T-helper 1 cell treated with Interleukin-12 subunit alpha and Interleukin-12 subunit beta and Interleukin-4 antibody, amounts not matched to agents 30 μg/mL and 1 μg/mL, for 36 hours (primary cell): ENCODE measurements around the gene ZNF546.
"Not testable (repeated sequence)": the region's sequence is repeated elsewhere in the genome, so short reads cannot be mapped to it uniquely, and the experiment has no call there.

Experiments
- H3K27ac Mint-ChIP-seq: one replicate; pipeline ENCODE4 v1.8.0; 2021; ENCODE audit warnings: mild to moderate bottlenecking, mixed read lengths
- H3K27me3 Mint-ChIP-seq: one replicate; pipeline ENCODE4 v1.8.0; 2021; ENCODE audit warnings: low read depth, mixed read lengths
- H3K36me3 Mint-ChIP-seq: one replicate; pipeline ENCODE4 v1.8.0; 2021; ENCODE audit warnings: low read depth, mixed read lengths
- H3K4me1 Mint-ChIP-seq: one replicate; pipeline ENCODE4 v1.8.0; 2021; ENCODE audit warnings: low read depth, mixed read lengths
- H3K4me3 Mint-ChIP-seq: one replicate; pipeline ENCODE4 v1.8.0; 2021; ENCODE audit warnings: mild to moderate bottlenecking, moderate library complexity, mixed read lengths
- H3K9me3 Mint-ChIP-seq: one replicate; pipeline ENCODE4 v1.8.0; 2021; ENCODE audit warnings: mixed read lengths

Gene ZNF546

DNA sequence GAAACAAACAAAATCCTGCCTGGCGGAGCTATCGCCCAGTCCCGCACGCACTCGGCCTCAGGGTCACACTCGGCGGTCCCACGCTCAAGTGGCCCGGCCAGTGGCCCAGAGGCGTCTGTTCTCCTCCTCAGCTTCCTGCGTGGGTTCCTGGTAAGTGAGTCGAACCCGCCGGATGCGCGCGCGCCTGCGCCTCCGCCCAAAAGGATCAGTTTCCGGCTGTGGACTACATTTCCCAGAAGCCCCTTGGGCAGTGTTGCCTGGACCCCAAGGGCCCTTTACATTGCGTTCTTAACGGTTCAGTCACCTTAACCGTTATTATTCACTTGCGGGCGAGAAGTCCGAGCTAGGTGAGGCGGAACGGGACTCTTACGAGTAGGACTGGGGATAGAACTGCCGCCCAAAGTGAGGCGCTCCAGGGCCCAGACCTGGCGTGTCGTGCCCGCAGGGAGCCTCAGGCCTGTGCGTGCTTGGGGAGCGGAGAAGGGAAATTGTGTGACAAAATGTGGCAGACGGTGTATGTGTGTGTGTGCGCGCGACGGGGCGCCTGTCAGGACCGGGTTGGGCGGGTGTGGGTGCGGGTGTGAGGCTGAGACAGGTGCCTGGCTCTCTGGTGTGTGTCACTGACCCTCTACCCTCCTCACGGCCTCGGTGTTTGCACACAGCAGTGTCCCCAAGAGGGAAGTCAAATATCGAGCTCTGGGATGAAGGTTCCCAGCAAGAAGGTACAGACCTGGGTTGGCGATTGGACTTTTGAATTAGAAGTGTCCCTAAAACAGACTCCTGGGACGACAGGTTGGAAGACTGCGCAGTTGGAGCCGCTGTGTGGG is at the start of gene ZNF546:
TSS of gene ZNF546 (plus strand) at position 250 of the 827 bp plus-strand sequence. CDS start 1,267 bp downstream, outside the sequence.
- peak within 1 kb of the TSS; percentile 94 for H3K27ac Mint-ChIP-seq
- H3K4me1 Mint-ChIP-seq = peaks cover 28% of the 10 kb centered on the region
- H3K36me3 Mint-ChIP-seq = peaks cover 29% of the 10 kb centered on the region
- peaks cover 26% of the 10 kb centered on the region for H3K9me3 Mint-ChIP-seq
- peak within 1 kb of the TSS; percentile 97 for H3K4me3 Mint-ChIP-seq
- no peaks in the 10 kb centered on the region for H3K27me3 Mint-ChIP-seq

DNA sequence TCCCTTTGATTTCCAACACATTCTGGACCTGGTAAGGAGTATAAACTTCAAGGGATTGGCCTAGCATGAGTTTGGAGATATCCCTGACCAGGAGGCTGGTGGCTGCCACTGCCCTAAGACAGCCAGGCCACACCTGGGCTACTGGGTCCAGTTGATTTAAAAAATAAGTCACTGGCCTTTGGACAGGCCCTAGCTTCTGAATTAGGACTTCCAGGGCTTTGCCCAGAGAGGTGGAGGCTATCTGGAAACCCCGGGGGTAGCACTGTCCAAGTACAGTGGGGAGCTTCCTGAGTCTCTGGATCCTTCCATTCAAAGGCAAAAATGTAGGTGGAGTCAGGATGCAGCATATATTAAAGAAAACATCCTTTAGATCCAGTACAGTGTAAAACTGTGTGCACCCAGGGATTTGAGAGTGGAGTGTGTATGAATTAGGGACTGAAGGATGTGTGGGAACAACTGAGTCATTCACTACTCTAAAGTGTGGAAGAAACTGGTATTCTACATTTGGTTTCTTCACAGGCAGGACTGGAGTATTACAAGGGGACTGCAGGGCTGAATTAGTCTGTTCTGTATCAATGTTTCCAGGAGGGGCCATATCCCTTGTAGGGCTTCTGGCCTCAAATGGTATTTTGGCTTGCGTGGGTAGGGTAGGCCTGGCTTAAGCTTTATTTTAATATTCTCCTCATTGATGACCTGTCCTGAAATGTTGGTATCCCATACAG is 47.7 kb upstream of the ZNF546 start:
- peaks cover 9% of the 10 kb centered on the region for H3K9me3 Mint-ChIP-seq
- H3K36me3 Mint-ChIP-seq = peaks cover 31% of the 10 kb centered on the region
- peaks cover 42% of the 10 kb centered on the region for H3K4me1 Mint-ChIP-seq
- H3K27me3 Mint-ChIP-seq = no peaks in the 10 kb centered on the region
- no peak overlapping the region for H3K27ac Mint-ChIP-seq
- H3K4me3 Mint-ChIP-seq = no peak overlapping the region

DNA sequence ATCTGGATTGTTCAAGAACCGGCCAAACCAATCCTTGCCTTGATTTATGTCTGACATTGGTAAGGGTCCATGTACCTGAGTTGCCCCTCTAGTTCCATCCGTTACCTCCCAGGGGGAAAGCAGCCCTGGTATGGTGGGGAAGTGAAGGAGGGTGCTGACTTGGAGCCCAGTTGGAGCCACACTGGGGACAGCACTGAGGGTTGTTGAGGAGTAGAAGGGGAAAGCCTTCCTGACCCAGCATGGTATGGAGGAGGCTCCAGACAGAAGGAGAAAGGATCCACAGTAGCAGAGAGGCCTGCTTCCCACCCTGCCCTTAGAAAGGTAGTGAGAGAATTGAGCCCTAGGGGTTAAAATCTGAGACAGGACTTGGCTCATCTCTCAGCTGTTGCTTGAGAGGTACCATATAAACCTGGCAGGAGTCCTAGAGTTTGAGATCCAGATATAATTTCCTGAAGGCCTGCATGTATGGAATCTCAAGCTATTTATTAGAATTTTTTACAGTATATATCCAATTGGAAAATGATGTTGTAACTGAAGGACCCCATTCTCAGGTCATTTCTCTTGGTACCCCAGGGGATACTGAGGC is 45.7 kb upstream of the ZNF546 start:
- Mint-ChIP-seq H3K27ac (peak overlapping the region; percentile 69), H3K4me1 (peaks cover 41% of the 10 kb centered on the region), H3K4me3 (peak overlapping the region; percentile 44), H3K27me3 (no peaks in the 10 kb centered on the region), H3K9me3 (peaks cover 6% of the 10 kb centered on the region), H3K36me3 (peaks cover 29% of the 10 kb centered on the region)

DNA sequence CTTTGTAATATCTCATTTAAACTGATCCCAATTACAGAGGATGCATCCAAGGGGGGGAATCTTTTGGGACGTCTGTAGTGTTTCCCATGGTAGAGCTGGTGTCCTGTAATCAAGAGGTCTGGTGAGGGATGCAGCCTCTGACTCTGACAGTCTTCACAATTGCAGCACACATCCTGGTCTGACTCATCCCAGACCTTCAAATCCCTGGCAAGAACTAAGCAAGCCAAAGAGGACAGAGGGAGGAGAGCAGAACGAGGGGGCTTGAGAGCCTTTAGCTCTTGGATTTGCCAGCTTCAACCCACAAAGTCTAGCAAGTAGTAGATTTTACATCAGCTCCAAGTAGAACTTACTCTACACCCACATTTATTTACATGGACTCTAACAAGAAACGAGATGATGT is 45.2 kb upstream of the ZNF546 start:
- peaks cover 39% of the 10 kb centered on the region for H3K4me1 Mint-ChIP-seq
- peak overlapping the region; percentile 39 for H3K27ac Mint-ChIP-seq
- H3K27me3 Mint-ChIP-seq = no peaks in the 10 kb centered on the region
- peak overlapping the region; percentile 14 for H3K4me3 Mint-ChIP-seq
- peaks cover 6% of the 10 kb centered on the region for H3K9me3 Mint-ChIP-seq
- peaks cover 29% of the 10 kb centered on the region for H3K36me3 Mint-ChIP-seq

DNA sequence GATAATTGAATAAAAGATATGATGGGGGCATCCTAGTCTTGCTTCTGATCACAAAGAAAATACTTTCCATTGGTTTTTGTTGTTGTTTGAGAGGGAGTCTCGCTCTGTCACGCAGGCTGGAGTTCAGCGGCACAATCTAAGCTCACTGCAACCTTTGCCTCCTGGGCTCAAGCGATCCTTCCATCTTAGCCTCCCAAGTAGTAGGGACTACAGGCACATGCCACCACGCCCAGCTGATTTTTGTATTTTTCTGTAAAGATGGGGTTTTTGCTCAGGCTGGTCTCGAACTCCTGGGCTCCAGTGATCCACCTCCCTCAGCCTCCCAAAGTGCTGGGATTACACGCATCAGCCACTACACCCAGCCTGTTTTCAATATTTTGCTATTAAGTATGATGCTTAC is 42.9 kb upstream of the ZNF546 start:
- peak overlapping the region; percentile 94 for H3K27ac Mint-ChIP-seq
- H3K9me3 Mint-ChIP-seq = peaks cover 6% of the 10 kb centered on the region
- H3K4me1 Mint-ChIP-seq = peaks cover 44% of the 10 kb centered on the region
- H3K27me3 Mint-ChIP-seq = no peaks in the 10 kb centered on the region
- peaks cover 23% of the 10 kb centered on the region for H3K36me3 Mint-ChIP-seq
- peak overlapping the region; percentile 17 for H3K4me3 Mint-ChIP-seq

DNA sequence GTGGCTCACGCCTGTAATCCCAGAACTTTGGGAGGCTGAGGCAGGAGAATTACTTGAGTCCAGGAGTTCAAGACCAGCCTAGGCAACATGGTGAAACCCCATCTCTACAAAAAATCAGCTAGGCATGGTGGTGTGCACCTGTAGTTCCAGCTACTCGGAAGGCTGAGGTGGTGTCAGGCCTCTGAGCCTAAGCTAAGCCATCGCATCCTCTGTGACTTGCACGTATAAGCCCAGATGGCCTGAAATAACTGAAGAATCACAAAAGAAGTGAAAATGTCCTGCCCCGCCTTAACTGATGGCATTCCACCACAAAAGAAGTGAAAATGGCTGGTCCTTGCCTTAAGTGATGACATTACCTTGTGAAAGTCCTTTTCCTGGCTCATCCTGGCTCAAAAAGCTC is 39.0 kb upstream of the ZNF546 start:
- H3K4me1 Mint-ChIP-seq = peaks cover 38% of the 10 kb centered on the region
- peak overlapping the region; percentile 72 for H3K27ac Mint-ChIP-seq
- H3K27me3 Mint-ChIP-seq, H3K36me3 Mint-ChIP-seq, H3K9me3 Mint-ChIP-seq, H3K4me3 Mint-ChIP-seq: not testable (repeated sequence)

DNA sequence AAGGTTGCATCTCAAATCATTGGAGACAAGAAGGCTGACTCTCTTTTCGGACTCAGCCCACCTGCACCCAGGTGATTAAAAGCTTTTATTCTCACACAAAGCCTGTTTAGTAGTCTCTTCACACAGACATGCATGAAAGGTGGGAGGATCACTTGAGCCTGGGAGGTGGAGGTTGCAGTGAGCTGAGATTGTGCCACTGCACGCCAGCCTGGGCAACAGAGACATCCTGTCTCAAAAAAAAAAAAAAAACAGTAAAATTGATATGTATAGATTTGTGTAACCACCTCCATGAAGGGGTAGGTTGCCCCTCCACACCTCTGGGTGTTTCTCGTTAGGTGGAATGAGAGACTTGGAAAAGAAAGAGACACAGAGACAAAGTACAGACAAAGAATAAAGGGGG is 37.9 kb upstream of the ZNF546 start:
- not testable (repeated sequence) for H3K27me3 Mint-ChIP-seq, H3K36me3 Mint-ChIP-seq, H3K9me3 Mint-ChIP-seq
- H3K4me3 Mint-ChIP-seq = peak overlapping the region; percentile 16
- H3K4me1 Mint-ChIP-seq = peaks cover 33% of the 10 kb centered on the region
- H3K27ac Mint-ChIP-seq = peak overlapping the region; percentile 55

DNA sequence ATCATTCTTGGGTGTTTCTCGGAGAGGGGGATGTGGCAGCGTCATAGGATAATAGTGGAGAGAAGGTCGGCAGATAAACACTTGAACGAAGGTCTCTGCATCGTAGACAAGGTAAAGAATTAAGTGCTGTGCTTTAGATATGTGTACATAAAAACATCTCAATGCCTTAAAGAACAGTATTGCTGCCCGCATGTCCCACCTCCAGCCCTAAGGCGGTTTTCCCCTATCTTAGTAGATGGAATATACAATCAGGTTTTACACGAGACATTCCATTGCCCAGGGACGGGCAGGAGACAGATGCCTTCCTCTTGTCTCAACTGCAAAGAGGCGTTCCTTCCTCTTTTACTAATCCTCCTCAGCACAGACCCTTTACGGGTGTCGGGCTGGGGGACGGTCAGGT is 37.5 kb upstream of the ZNF546 start:
- peak overlapping the region; percentile 16 for H3K4me3 Mint-ChIP-seq
- H3K4me1 Mint-ChIP-seq = peaks cover 32% of the 10 kb centered on the region

DNA sequence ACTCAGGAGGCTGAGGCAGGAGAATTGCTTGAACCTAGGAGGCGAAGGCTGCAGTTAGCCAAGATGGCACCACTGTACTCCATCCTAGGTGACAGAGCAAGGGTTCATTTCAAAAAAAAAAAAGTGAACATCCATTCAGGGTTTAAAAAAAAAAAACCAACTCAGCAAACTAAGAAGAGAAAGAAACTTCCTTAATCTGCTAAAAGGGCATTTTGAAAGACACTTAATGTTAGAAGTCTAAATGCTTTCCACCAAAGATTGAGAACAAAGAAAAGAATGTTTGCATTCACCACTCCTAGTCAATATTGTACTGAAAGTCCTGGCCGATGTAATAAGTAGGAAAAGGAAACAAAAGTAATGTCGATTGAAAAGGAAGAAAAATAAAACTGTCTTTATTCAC is 33.0 kb upstream of the ZNF546 start:
- Mint-ChIP-seq H3K9me3 (no peaks in the 10 kb centered on the region), H3K4me1 (peaks cover 37% of the 10 kb centered on the region), H3K27me3 (no peaks in the 10 kb centered on the region), H3K4me3 (no peak overlapping the region), H3K36me3 (peaks cover 11% of the 10 kb centered on the region), H3K27ac (no peak overlapping the region)

More for the DNA sequence above, 37.5 kb upstream of the ZNF546 start:
- not testable (repeated sequence) for H3K27me3 Mint-ChIP-seq, H3K9me3 Mint-ChIP-seq, H3K36me3 Mint-ChIP-seq
- peak overlapping the region; percentile 55 for H3K27ac Mint-ChIP-seq

DNA sequence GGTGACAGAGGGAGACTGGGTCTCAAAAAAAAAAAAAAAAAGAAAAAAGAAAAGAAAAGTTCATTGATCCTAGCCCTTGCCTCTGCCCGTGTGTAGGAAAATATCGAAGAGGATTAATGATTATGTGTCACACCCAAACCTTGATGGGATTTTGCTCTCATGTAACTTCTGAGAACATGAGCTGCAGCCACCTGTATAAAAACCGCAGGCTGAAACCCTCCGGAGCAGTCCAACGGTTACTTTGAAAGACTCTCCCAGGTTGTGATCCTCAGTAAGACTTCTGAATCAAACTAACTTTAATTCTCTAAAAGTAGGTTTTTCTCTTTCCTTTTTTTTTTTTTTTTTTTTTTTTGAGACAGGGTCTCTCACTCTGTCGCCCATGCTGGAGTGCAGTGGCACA is 30.2 kb upstream of the ZNF546 start:
- Mint-ChIP-seq H3K4me1 (peaks cover 42% of the 10 kb centered on the region), H3K27ac (no peak overlapping the region), H3K9me3 (no peaks in the 10 kb centered on the region)

DNA sequence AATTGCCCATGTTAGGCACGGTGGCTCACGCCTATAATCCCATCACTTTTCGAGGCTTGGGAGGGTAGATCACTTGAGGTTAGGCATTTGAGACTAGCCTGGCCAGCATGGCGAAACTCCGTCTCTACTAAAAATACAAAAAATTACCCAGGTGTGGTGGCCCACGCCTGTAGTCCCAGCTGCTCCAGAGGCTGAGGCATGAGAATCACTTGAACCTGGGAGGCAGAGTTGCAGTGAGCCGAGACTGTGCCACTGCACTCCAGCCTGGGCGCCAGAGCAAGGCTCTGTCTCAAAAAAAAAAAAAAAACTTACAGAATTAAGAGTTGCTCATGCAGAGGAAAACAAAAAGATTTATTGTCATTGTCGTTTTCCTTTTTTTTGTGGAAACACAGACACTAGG is 29.3 kb upstream of the ZNF546 start:
- H3K27ac Mint-ChIP-seq = no peak overlapping the region
- H3K36me3 Mint-ChIP-seq = peaks cover 22% of the 10 kb centered on the region
- no peaks in the 10 kb centered on the region for H3K27me3 Mint-ChIP-seq
- H3K4me3 Mint-ChIP-seq = no peak overlapping the region
- peaks cover 50% of the 10 kb centered on the region for H3K4me1 Mint-ChIP-seq
- no peaks in the 10 kb centered on the region for H3K9me3 Mint-ChIP-seq

More for the DNA sequence above, 30.2 kb upstream of the ZNF546 start:
- no peaks in the 10 kb centered on the region for H3K27me3 Mint-ChIP-seq
- H3K4me3 Mint-ChIP-seq = no peak overlapping the region
- peaks cover 20% of the 10 kb centered on the region for H3K36me3 Mint-ChIP-seq

DNA sequence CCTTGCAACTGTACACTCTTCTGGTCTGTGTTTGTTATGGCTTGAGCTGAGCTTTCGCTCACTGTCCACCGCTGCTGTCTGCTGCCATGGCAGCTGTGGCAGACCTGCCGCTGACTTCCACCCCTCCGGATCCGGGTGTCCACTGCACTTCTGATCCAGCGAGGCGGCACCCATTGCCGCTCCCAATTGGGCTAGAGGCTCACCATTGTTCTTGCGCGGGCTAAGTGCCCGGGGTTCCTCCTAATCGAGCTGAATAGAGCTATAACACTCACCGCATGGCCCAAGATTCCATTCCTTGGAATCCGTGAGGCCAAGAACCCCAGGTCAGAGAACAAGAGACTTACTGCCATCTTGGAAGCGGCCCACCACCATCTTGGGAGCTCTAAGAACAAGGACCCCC is 28.1 kb upstream of the ZNF546 start:
- Mint-ChIP-seq H3K4me1 (peaks cover 46% of the 10 kb centered on the region), H3K4me3 (no peak overlapping the region), H3K27ac (peak overlapping the region; percentile 98), H3K27me3 (no peaks in the 10 kb centered on the region), H3K9me3 (no peaks in the 10 kb centered on the region), H3K36me3 (peaks cover 25% of the 10 kb centered on the region)

DNA sequence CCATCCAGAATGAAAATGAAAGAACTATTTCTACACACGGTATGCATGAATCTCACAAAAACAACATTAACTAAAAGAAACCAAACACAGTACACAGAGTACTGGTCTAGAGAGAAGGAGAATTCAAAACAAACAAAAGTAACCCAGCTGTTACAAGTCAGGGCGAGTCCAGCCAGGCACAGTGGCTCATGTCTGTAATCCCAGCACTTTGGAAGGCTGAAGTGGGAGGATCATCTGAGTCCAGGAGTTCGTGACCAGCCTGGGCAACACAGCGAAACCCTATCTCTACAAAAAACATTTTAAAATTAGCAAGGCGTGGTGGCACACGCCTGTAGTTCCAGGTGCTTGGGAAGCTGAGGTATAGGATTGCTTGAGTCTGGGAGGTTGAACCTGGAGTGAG is 27.6 kb upstream of the ZNF546 start:
- H3K27ac Mint-ChIP-seq = peak overlapping the region; percentile 98
- peaks cover 43% of the 10 kb centered on the region for H3K4me1 Mint-ChIP-seq
- no peaks in the 10 kb centered on the region for H3K9me3 Mint-ChIP-seq
- peaks cover 27% of the 10 kb centered on the region for H3K36me3 Mint-ChIP-seq
- peak overlapping the region; percentile 97 for H3K4me3 Mint-ChIP-seq
- H3K27me3 Mint-ChIP-seq = no peaks in the 10 kb centered on the region

DNA sequence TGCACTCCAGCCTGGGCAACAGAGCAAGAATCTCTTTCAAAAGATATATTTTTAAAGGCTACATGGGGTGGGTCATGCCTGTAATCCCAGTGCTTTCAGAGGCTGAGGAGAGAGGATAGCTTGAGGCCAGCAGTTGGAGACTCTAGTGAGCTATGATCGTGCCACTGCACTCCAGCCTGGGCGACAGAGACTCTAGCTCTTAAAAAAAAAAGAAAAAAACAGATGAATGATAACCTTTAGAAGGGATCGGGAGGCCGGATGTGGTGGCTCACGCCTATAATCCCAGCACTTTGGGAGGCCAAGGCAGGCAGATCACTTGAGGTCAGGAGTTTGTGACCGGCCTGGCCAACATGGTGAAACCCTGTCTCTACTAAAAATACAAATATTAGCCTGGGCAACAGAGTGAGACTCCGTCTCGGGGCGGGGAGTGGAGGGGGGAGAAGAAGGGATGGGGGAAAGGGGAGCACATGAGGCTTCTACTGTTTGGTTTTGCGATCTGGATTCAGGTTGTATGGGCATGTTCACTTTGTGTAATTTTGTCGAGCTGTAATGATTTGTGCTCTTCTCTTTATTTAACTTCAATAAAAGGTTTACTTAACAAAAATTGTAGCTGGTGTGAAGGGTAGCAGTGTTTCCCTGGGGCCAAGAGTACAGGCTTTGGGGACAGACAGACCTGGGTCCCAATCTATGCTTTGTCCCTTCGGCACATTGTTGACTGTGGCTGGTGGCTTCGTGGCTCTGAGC is 27.0 kb upstream of the ZNF546 start:
- no peaks in the 10 kb centered on the region for H3K9me3 Mint-ChIP-seq
- peak overlapping the region; percentile 98 for H3K27ac Mint-ChIP-seq
- peaks cover 43% of the 10 kb centered on the region for H3K4me1 Mint-ChIP-seq
- no peaks in the 10 kb centered on the region for H3K27me3 Mint-ChIP-seq
- peak overlapping the region; percentile 97 for H3K4me3 Mint-ChIP-seq
- peaks cover 31% of the 10 kb centered on the region for H3K36me3 Mint-ChIP-seq
